OCI-LY7 (cell line): ENCODE data around the gene SNX7. TPM values are rescaled to one million over a fixed set of nuclear protein-coding genes. Genes with fewer than 3 reads are reported as not detected.

Experiments used
- BruUV-seq: library from RNA; stranded (reverse); fragments of 400-500 nt; replicated peaks from 2 replicates; lab custom pipeline; 2021; lab: Mats Ljungman, UMichigan
- CTCF ChIA-PET: fragments of 300-600 bp; sonication (Branson Sonifier 250); formaldehyde crosslinking; loops from one replicate; lab custom pipeline; 2022; ENCODE audit warnings: antibody characterized with exemption; ENCODE audit not compliant: unreplicated experiment; lab: Charles Lee
- POLR2A ChIA-PET: fragments of 300-600 bp; sonication (Branson Sonifier 250); formaldehyde crosslinking; loops from one replicate; lab custom pipeline; 2022; ENCODE audit warnings: antibody characterized with exemption; lab: Charles Lee
- DNase-seq: peaks from one replicate; pipeline ENCODE4 v3.0.0-alpha.2; 2015; ENCODE audit warnings: low spot score
- H2AFZ ChIP-seq: fragments of 200-600 bp; sonication (generic), shearing (Covaris generic); 2 replicates; pipeline ENCODE4 v1.6.1; 2014; ENCODE audit warnings: mild to moderate bottlenecking, antibody characterized with exemption, low read length, moderate library complexity
- H3K27ac ChIP-seq: fragments of 200-600 bp; sonication (generic); 2 replicates; pipeline ENCODE4 v1.5.1; 2014; ENCODE audit warnings: mixed run types, low read depth, mild to moderate bottlenecking, moderate library complexity, low read length, inconsistent platforms; ENCODE audit not compliant: poor library complexity, severe bottlenecking
- H3K36me3 ChIP-seq: fragments of 200-600 bp; sonication (generic); 2 replicates; pipeline ENCODE4 v1.6.1; 2014; ENCODE audit warnings: mild to moderate bottlenecking, antibody characterized with exemption, low read length, moderate library complexity, mixed read lengths; ENCODE audit not compliant: insufficient read depth
- H3K4me1 ChIP-seq: fragments of 200-600 bp; sonication (generic); 2 replicates; pipeline ENCODE4 v1.5.1; 2014; ENCODE audit warnings: mild to moderate bottlenecking, low read length; ENCODE audit not compliant: insufficient read depth, poor library complexity, severe bottlenecking
- H3K4me2 ChIP-seq: fragments of 200-600 bp; sonication (generic); 2 replicates; pipeline ENCODE4 v1.6.1; 2014; ENCODE audit warnings: mild to moderate bottlenecking, low read length
- H3K4me3 ChIP-seq: fragments of 200-600 bp; sonication (generic); 2 replicates; pipeline ENCODE4 v1.5.1; 2014; ENCODE audit warnings: mild to moderate bottlenecking, low read depth, low read length; ENCODE audit not compliant: poor library complexity, severe bottlenecking
- H3K79me2 ChIP-seq: fragments of 200-600 bp; sonication (generic); 2 replicates; pipeline ENCODE4 v1.6.1; 2016; ENCODE audit warnings: low read depth, mild to moderate bottlenecking, low read length, moderate library complexity, mixed read lengths; ENCODE audit not compliant: insufficient read depth
- H3K9me2 ChIP-seq: fragments of 200-600 bp; sonication (generic); 2 replicates; pipeline ENCODE4 v1.6.1; 2016; ENCODE audit warnings: mild to moderate bottlenecking, low read length, mixed read lengths; ENCODE audit not compliant: insufficient read depth
- H3K9me3 ChIP-seq: fragments of 200-600 bp; sonication (generic); 2 replicates; pipeline ENCODE4 v1.6.1; 2014; ENCODE audit warnings: mild to moderate bottlenecking, mixed run types, low read length, mixed read lengths
- H4K20me1 ChIP-seq: fragments of 200-600 bp; sonication (generic); 2 replicates; pipeline ENCODE4 v1.6.1; 2014; ENCODE audit warnings: mild to moderate bottlenecking, antibody characterized with exemption, low read length, moderate library complexity, mixed read lengths; ENCODE audit not compliant: insufficient read depth
- EZH2phosphoT487 ChIP-seq: fragments of 200-600 bp; sonication (generic); IDR thresholded peaks from 2 replicates; pipeline ENCODE4 v1.6.1; 2018; ENCODE audit warnings: low read depth, borderline replicate concordance, mild to moderate bottlenecking, mixed run types, antibody characterized with exemption, low read length, moderate library complexity, mixed read lengths
- intact Hi-C: fragments of 100-400 bp; cut with micrococcal nuclease; formaldehyde crosslinking; loops from one replicate; pipeline ENCODE4 v1.10.0; 2022; ENCODE audit not compliant: unreplicated experiment
- total RNA-seq, 2 experiments: library from RNA; depleted of rRNA in 1 of 2; stranded (reverse); fragments of >200 nt in 1 of 2; shearing (Covaris generic) in 1 of 2; gene quantifications; 2 replicates each; pipeline ENCODE4 v1.2.3, GENCODE V29; 2014 to 2022
- TF ChIP-seq, protein P1 (sequence below): fragments of 200-600 bp; sonication (generic); conservative IDR thresholded peaks from 2 replicates; pipeline ENCODE4 v1.5.1; 2014; ENCODE audit warnings: mild to moderate bottlenecking, antibody characterized with exemption, low read length, moderate library complexity, mixed read lengths

The SNX7 gene
- total RNA-seq, 2 experiments from 2014 or later, result not detected

GRCh38 chr1:98638185-98638584 lies 23.3 kb upstream of the SNX7 start:
- H3K4me2 ChIP-seq, result no peak overlapping the region
- intact Hi-C loops, result no loop called here
- no peak overlapping the region for H3K4me3 ChIP-seq
- TF ChIP-seq, protein P1, sequence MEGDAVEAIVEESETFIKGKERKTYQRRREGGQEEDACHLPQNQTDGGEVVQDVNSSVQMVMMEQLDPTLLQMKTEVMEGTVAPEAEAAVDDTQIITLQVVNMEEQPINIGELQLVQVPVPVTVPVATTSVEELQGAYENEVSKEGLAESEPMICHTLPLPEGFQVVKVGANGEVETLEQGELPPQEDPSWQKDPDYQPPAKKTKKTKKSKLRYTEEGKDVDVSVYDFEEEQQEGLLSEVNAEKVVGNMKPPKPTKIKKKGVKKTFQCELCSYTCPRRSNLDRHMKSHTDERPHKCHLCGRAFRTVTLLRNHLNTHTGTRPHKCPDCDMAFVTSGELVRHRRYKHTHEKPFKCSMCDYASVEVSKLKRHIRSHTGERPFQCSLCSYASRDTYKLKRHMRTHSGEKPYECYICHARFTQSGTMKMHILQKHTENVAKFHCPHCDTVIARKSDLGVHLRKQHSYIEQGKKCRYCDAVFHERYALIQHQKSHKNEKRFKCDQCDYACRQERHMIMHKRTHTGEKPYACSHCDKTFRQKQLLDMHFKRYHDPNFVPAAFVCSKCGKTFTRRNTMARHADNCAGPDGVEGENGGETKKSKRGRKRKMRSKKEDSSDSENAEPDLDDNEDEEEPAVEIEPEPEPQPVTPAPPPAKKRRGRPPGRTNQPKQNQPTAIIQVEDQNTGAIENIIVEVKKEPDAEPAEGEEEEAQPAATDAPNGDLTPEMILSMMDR, result no peak
- no peak for TF ChIP-seq EZH2phosphoT487
- no peaks in the 10 kb centered on the region for H4K20me1 ChIP-seq
- H3K27ac ChIP-seq, result no peak overlapping the region
- no peak for DNase-seq
- no peaks in the 10 kb centered on the region for H3K36me3 ChIP-seq
- no peaks in the 10 kb centered on the region for H3K9me3 ChIP-seq
- no peak overlapping the region for H2AFZ ChIP-seq
- POLR2A ChIA-PET, result no interaction called here
- no peaks in the 10 kb centered on the region for H3K4me1 ChIP-seq
- CTCF ChIA-PET, result no interaction called here
- no peaks in the 10 kb centered on the region for H3K79me2 ChIP-seq
- no TSS peak for BruUV-seq
- no peaks in the 10 kb centered on the region for H3K9me2 ChIP-seq

- no peak for DNase-seq
- TF ChIP-seq EZH2phosphoT487, result no peak
- TF ChIP-seq, protein P1, result no peak
- Histone ChIP-seq H3K36me3 (no peaks in the 10 kb centered on the region), H3K27ac (no peak overlapping the region), H4K20me1 (no peaks in the 10 kb centered on the region), H3K9me2 (no peaks in the 10 kb centered on the region), H3K4me3 (no peak overlapping the region), H3K79me2 (no peaks in the 10 kb centered on the region), H2AFZ (no peak overlapping the region), H3K4me1 (no peaks in the 10 kb centered on the region), H3K4me2 (no peak overlapping the region), H3K9me3 (no peaks in the 10 kb centered on the region)
- POLR2A ChIA-PET, result interaction anchor here (0.7 kb wide), 1 partner anchor 10 kb away, joined by 3 read pairs; no protein-coding TSS in a partner anchor
- no TSS peak for BruUV-seq
- CTCF ChIA-PET, result no interaction called here
- intact Hi-C loops, result no loop called here
Observed at GRCh38 chr1:98644510-98644909, 17.0 kb upstream of the SNX7 start.

DNA sequence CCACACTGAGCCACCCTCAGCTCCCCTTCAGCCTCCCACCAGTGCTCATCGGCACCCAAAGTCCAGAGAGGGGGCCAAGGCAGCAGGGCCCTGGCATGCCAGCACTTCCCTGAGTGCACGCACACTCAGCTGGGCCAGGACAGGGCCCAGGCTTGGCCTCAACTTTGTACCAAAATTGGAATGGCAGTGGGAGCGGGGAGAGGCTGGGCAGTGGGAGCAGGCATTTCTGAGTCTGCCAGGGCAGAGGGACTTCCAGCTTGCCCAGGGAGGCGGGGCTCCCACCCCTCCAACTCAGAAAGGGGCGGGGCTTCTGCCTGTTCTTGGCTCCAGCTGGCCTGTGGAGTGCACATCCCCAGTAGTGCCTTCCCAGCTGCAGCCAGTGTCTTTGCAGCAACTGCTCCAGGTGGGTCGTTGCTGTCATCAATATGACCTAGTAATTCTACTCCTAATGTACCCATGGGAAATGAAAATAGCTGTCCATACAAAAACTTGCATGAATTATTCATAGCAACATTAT lies 10.3 kb upstream of the SNX7 start:
- Histone ChIP-seq H3K36me3 (no peaks in the 10 kb centered on the region), H3K4me3 (no peak overlapping the region), H3K4me1 (no peaks in the 10 kb centered on the region), H3K9me2 (no peaks in the 10 kb centered on the region), H3K27ac (no peak overlapping the region), H3K9me3 (no peaks in the 10 kb centered on the region), H2AFZ (no peak overlapping the region), H4K20me1 (no peaks in the 10 kb centered on the region), H3K79me2 (no peaks in the 10 kb centered on the region), H3K4me2 (no peak overlapping the region)
- no peak for TF ChIP-seq EZH2phosphoT487
- TF ChIP-seq, protein P1, result no peak
- ChIA-PET CTCF (no interaction called here), POLR2A (interaction anchor here (0.6 kb wide), 1 partner anchor 68 kb away, joined by 3 read pairs; no protein-coding TSS in a partner anchor)
- intact Hi-C loops, result no loop called here
- DNase-seq, result no peak
- BruUV-seq, result no TSS peak
